ENCODE measurements around the gene NIT1.

The NIT1 gene

GRCh38 chr1:161117759-161118581, at the start of gene NIT1, which contains the start of gene PFDN2:
NIT1 (plus strand) TSS chr1:161118105; CDS start chr1:161118177, 72 bp downstream.
PFDN2 (minus strand) TSS chr1:161118037; CDS start chr1:161118026, 11 bp downstream.
- FAIRE-seq, result peak; percentile 40
- DNase-seq (ENCODE audit: insufficient read length, low spot score), result peak; percentile 81

DNA sequence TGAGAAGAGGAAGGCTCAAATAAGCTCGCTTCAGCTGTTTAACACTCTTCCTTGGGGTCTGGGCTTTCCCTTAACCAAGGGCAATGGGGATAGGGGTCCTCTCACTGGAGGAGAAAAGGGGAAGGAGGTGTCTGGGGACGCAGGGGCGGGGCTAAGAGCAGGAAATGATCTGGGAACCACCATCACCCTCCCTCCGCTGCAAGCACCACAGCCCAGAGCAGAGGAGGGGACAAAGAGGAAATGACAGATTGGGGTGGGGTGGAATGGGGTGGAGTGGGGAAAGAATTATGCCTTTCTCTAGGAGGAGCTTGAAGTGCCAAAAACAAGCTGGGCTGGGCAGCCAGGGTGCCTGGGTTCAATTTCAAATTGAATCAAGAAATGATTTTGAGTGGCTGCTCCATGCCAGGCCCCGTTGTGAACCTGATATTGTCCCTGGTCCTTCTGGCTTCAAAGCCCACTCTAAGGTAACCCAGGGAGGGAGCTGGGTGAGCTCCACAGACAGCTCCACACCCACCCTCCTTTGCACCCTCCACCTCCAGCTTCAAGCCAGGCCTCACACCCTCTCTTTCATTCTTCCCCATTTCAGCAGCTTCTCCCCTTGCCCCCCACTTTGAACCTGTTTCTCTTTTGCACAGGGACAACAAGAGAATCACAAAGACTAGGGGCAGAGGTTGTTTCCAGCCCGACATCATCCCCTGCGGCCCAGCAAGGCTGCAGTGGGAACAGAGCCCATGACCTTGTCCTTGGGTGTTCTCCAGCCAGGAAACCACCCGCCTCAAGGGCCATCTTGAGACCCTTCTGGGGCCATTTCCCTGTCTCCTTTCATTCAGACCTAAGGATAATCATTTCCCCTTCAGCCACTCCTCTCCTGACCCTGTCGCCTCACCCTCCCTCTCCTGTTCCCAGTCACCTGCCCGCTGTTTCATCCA, 49.3 kb upstream of the NIT1 start:
- no peak for FAIRE-seq

DNA sequence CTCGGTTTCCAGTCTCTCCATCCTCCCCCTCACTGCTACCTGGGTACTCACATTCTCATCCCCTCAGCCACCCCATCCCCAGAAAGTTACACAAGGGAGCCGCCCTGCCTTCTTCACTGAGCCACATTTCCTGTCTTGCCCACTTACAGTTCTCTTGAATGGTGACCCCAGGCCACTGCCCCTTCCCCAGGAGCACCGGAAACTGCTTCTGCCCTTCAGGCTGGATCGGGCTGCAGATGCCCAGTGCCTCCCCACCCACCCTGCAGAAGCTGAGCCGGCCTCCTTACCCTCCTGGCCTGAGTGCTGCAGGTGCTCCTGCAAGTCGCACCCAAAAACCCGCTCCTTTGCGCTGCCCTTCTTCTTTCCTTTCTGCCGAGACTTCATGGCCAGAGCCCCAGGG, 48.7 kb upstream of the NIT1 start:
- FAIRE-seq, result no peak
- DNase-seq (ENCODE audit: insufficient read length, low spot score), result no peak

More for the DNA sequence above, 49.3 kb upstream of the NIT1 start:
- DNase-seq (ENCODE audit: insufficient read length, low spot score), result no peak

DNA sequence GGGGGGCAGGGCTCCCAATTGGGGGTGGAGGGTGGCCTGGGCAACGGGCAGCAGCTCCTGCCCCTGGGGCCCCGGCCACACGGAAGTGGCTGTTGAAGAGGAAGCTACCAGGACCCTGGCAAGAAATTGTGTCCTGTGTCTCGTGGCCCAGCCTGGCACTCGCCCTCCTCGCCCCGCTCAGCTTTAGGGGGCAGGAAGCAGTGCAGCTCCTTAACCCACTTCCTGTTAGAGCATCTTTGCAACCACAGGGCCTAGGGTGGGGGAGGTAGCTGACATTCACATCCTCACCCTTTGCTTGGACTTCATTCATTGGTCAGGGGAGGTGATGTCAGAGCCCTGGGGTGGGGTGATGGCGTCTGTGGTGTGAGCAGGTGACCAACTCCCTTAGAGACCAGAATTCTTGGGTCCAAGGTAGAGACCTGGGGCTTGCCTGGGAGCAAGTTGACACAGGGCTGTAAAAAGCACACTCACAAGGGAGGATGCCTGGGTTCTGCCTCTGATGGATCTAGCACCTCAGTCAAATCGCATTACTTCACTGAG, 48.1 kb upstream of the NIT1 start, which contains the start of gene ARHGAP30:
ARHGAP30 (minus strand) TSS at position 161 of the 540 bp plus-strand sequence. CDS start 267 bp downstream, outside the sequence.
- DNase-seq (ENCODE audit: insufficient read length, low spot score) (no peak), FAIRE-seq (no peak)

- no peak for DNase-seq (ENCODE audit: insufficient read length, low spot score)
- FAIRE-seq, result no peak
Measured at GRCh38 chr1:161070761-161071160, 47.1 kb upstream of the NIT1 start.

- peak; percentile 38 for DNase-seq (ENCODE audit: insufficient read length, low spot score)
- no peak for FAIRE-seq
Measured at GRCh38 chr1:161071886-161072371, 46.0 kb upstream of the NIT1 start.

GRCh38 chr1:161072751-161073449, 45.0 kb upstream of the NIT1 start:
- DNase-seq (ENCODE audit: insufficient read length, low spot score) (no peak), FAIRE-seq (no peak)

DNA sequence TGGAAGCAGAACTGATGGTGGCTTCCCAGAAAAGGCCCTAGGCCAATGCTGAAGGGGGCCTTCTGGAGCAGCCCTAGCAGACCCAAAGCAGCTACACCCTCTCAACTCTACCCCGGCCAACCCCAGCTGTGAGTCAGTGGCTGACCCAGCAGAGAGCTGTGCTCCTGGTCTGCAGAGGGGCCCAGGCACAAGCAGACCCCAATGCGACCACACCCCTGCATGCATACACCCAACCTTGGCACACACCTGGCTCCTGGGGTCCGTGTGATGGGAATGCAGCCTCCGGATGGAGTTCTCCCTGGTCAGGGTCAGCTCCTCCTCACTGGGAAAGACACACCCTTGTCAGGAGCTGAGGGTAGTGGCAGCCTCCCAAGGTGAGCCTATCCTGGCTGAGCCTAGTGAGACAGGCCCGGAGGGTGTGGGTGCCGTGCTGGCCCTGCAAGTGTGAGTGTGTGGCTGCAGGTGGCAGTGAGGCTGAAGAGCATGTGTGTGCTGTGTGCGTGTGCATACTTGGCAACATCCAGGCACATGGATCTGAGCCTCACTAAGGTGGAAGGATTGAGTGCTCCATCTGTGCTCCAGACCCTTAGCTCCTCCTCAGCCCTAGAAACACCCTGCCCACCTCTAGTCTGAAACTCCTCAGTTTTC, 44.3 kb upstream of the NIT1 start:
- FAIRE-seq (no peak), DNase-seq (ENCODE audit: insufficient read length, low spot score) (no peak)

GRCh38 chr1:161074676-161075368, 43.1 kb upstream of the NIT1 start:
- FAIRE-seq (no peak), DNase-seq (ENCODE audit: insufficient read length, low spot score) (no peak)

GRCh38 chr1:161076410-161076809, 41.5 kb upstream of the NIT1 start:
- DNase-seq (ENCODE audit: insufficient read length, low spot score) (no peak), FAIRE-seq (no peak)

GRCh38 chr1:161077426-161077825, 40.5 kb upstream of the NIT1 start:
- FAIRE-seq, result no peak
- no peak for DNase-seq (ENCODE audit: insufficient read length, low spot score)

GRCh38 chr1:161079436-161080110, 38.3 kb upstream of the NIT1 start:
- DNase-seq (ENCODE audit: insufficient read length, low spot score) (no peak), FAIRE-seq (no peak)

DNA sequence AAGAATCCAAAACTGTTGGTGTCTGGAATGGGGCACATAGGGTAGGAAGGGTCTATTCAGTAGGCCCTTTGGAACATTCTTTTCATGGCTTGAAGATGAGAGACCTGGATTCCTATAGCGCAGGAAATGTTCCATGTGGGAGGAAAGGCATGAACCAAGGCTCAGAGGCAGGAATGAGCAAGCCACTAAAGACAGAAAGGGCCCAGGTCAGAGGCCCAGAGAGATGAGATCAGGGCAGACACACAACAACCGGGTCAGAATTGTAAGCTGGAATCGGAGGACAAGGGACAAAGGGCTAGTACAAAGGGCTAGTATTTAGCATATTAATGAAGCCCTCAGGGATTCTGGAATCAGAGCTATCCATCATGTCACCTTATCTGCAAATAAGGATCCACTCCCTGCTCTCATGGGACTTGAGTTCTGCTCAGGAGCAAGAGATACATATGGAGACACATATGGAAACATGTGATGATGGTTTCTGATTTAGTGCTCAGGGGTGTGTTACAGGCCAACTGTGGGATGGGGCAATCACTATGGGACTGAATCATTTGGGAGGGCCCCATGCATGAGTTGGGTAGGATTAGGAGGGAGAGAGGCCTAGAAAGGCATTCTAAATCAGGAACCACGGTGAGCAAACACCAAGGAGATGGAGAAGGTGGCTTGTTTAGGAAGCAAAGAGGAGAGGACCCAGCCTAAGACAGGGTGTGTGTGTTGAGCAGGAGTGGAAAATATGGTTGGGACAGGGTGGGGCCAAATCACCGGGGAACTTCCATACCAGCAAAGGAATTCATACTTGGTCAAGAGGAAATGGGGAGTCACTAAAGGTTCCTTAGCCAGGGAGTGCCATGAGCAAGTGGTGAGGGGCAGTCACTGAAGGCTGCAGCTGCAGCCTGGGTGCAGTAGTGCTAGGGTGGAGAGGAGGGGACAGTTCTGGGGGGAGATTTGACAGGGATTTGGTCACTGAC, 37.2 kb upstream of the NIT1 start:
- no peak for DNase-seq (ENCODE audit: insufficient read length, low spot score)
- FAIRE-seq, result no peak

GRCh38 chr1:161081519-161081918, 36.4 kb upstream of the NIT1 start:
- no peak for FAIRE-seq

DNA sequence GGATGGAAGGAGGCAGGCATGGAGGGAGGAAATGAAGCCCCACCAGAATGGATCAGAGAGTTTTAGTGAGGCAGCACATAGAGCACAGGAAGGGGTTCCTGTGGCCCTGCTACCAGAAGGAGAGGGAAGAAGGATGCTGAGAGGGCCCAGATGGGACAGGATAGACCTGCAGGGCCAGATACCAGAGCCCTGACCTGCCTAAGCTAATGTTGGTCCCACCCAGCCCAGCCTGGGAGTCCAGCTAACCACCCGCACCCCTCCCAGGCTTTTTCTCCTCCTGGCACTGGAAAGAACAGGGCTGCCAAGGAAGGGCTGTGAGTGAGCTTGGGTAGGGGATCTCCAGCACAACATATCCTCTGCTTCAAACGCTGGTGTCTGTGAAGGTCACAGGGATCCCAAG, 35.4 kb upstream of the NIT1 start:
- DNase-seq (ENCODE audit: insufficient read length, low spot score) (no peak), FAIRE-seq (no peak)

More at GRCh38 chr1:161081519-161081918, 36.4 kb upstream of the NIT1 start:
- DNase-seq (ENCODE audit: insufficient read length, low spot score), result no peak

GRCh38 chr1:161082996-161083747, 34.7 kb upstream of the NIT1 start:
- DNase-seq (ENCODE audit: insufficient read length, low spot score) (peak; percentile 81), FAIRE-seq (peak; percentile 91)
